GM12878 (cell line): Measurements from ENCODE around the gene NOTCH4. TPM values are rescaled to one million over a fixed set of nuclear protein-coding genes. Genes with fewer than 3 reads are reported as not detected.

Experiments used
- ATAC-seq: fragments of 200-7000 bp; cut with Tn5 transposase; 3 replicates; pipeline ENCODE4 v1.9.1; 2020; ENCODE audit warnings: mild to moderate bottlenecking, moderate library complexity
- BruUV-seq: library from RNA; stranded (reverse); fragments of 400-500 nt; replicated peaks from 2 replicates; lab custom pipeline; 2021; lab: Mats Ljungman, UMichigan
- CTCF ChIA-PET: fragments of 300-600 bp; sonication (Branson Sonifier 250); formaldehyde crosslinking; extraction: SDS; loops from one replicate; lab custom pipeline; 2021; ENCODE audit warnings: inconsistent platforms; lab: Yijun Ruan, JAX
- POLR2A ChIA-PET: fragments of 350-600 bp; formaldehyde crosslinking; extraction: SDS; loops from one replicate; lab custom pipeline; 2021; ENCODE audit warnings: inconsistent platforms; lab: Charles Lee
- RAD21 ChIA-PET: fragments of 300-600 bp; sonication (Branson Sonifier 250); formaldehyde crosslinking; loops from one replicate; lab custom pipeline; 2023; ENCODE audit warnings: antibody characterized with exemption; ENCODE audit not compliant: unreplicated experiment; lab: Charles Lee
- SMC1A ChIA-PET: fragments of 300-600 bp; sonication (Branson Sonifier 250); formaldehyde crosslinking; loops from one replicate; lab custom pipeline; 2023; ENCODE audit not compliant: unreplicated experiment, uncharacterized antibody; lab: Charles Lee
- DNase-seq: peaks from one replicate; pipeline ENCODE4 v3.0.0-alpha.2; 2011; ENCODE audit warnings: low read depth, low spot score
- FAIRE-seq: peaks from 3 replicates; lab custom pipeline; 2011; peaks lifted over from hg19 to GRCh38; lab: Jason Lieb, UNC
- H2AFZ ChIP-seq: 2 replicates; pipeline ENCODE4 v1.6.0; 2011; ENCODE audit warnings: low read depth, low read length, control low read depth; ENCODE audit not compliant: control insufficient read depth
- H3K27ac ChIP-seq: 2 replicates; pipeline ENCODE4 v1.5.1; 2011; ENCODE audit warnings: control low read depth; ENCODE audit not compliant: control insufficient read depth, insufficient read depth
- H3K27me3 ChIP-seq, 2 experiments: replicated peaks in 1 of 2; 2 replicates each; pipeline versions ENCODE4 v1.6.0 to v1.6.1; 2011; ENCODE audit warnings: low read length in 1 of 2; ENCODE audit not compliant: control insufficient read depth in 2 of 2, insufficient read depth in 2 of 2
- H3K36me3 ChIP-seq, 2 experiments: 2 replicates each; pipeline ENCODE4 v1.5.1; 2011; ENCODE audit warnings: low read length in 1 of 2; ENCODE audit not compliant: control insufficient read depth in 2 of 2, insufficient read depth in 2 of 2
- H3K4me1 ChIP-seq: 2 replicates; pipeline ENCODE4 v1.6.1; 2011; ENCODE audit warnings: mild to moderate bottlenecking, low read length, moderate library complexity, mixed read lengths; ENCODE audit not compliant: control insufficient read depth, insufficient read depth
- H3K4me2 ChIP-seq: 2 replicates; pipeline ENCODE4 v1.6.0; 2011; ENCODE audit warnings: control low read depth; ENCODE audit not compliant: control insufficient read depth, insufficient read depth
- H3K4me3 ChIP-seq: fragments of 200-600 bp; sonication (generic); 2 replicates; pipeline ENCODE4 v1.5.1; 2016
- H3K79me2 ChIP-seq: 2 replicates; pipeline ENCODE4 v1.6.0; 2011; ENCODE audit warnings: low read length; ENCODE audit not compliant: control insufficient read depth, insufficient read depth
- H3K9ac ChIP-seq: 2 replicates; pipeline ENCODE4 v1.8.0; 2011; ENCODE audit warnings: low read length, control low read depth, mixed read lengths; ENCODE audit not compliant: control insufficient read depth, insufficient read depth
- H3K9me3 ChIP-seq: replicated peaks from 3 replicates; pipeline ENCODE4 v1.5.1; 2011; ENCODE audit warnings: mild to moderate bottlenecking, low read length; ENCODE audit not compliant: control insufficient read depth, insufficient read depth
- H4K20me1 ChIP-seq: 2 replicates; pipeline ENCODE4 v1.6.0; 2011; ENCODE audit not compliant: control insufficient read depth, insufficient read depth
- JUNB ChIP-seq: IDR thresholded peaks from 2 replicates; pipeline ENCODE4 v1.6.1; 2016; ENCODE audit warnings: antibody characterized with exemption, mild to moderate bottlenecking
- LARP7 ChIP-seq: fragments of 450-650 bp; IDR thresholded peaks from 2 replicates; pipeline ENCODE4 v1.6.1; 2017; ENCODE audit warnings: mild to moderate bottlenecking
- MEF2A ChIP-seq: IDR thresholded peaks from 2 replicates; pipeline ENCODE4 v1.6.1; 2011; ENCODE audit warnings: low read depth, mild to moderate bottlenecking, low read length, moderate library complexity; ENCODE audit not compliant: insufficient read depth
- NBN ChIP-seq: fragments of 450-650 bp; IDR thresholded peaks from 2 replicates; pipeline ENCODE4 v1.6.1; 2016
- NFYB ChIP-seq: IDR thresholded peaks from 2 replicates; pipeline ENCODE4 v1.6.1; 2011; ENCODE audit warnings: low read depth, mild to moderate bottlenecking, low read length, improper control_type of control experiment, moderate library complexity; ENCODE audit not compliant: insufficient read depth
- PAX5 ChIP-seq: IDR thresholded peaks from 2 replicates; pipeline ENCODE4 v1.6.1; 2011; ENCODE audit warnings: low read depth, low read length, borderline replicate concordance
- PAX8 ChIP-seq: fragments of 450-650 bp; IDR thresholded peaks from 2 replicates; pipeline ENCODE4 v1.6.1; 2017; ENCODE audit warnings: mild to moderate bottlenecking, moderate library complexity
- PML ChIP-seq: IDR thresholded peaks from 2 replicates; pipeline ENCODE4 v1.6.1; 2012; ENCODE audit warnings: low read length, inconsistent platforms
- POLR2A ChIP-seq: IDR thresholded peaks from 2 replicates; pipeline ENCODE4 v1.6.1; 2011; ENCODE audit warnings: low read depth, mild to moderate bottlenecking, low read length
- RFX5 ChIP-seq: IDR thresholded peaks from 2 replicates; pipeline ENCODE4 v1.6.1; 2011; ENCODE audit warnings: low read depth, low read length, improper control_type of control experiment
- STAT1 ChIP-seq: fragments of 450-650 bp; conservative IDR thresholded peaks from 2 replicates; pipeline ENCODE4 v1.6.1; 2014; ENCODE audit warnings: antibody characterized with exemption, mild to moderate bottlenecking
- TCF3 ChIP-seq: IDR thresholded peaks from 2 replicates; pipeline ENCODE4 v1.6.1; 2012; ENCODE audit warnings: low read depth, mild to moderate bottlenecking, low read length, borderline replicate concordance; ENCODE audit not compliant: insufficient read depth
- whole genome bisulfite sequencing: methylation state at CpG from one replicate; pipeline ENCODE4 v1.1.6; 2016; ENCODE audit warnings: low lambda C conversion rate; ENCODE audit not compliant: insufficient replicate concordance, insufficient coverage; ENCODE audit errors: missing lambda C conversion rate; 5-methylcytosine and 5-hydroxymethylcytosine counted together
- in situ Hi-C: fragments of 300-500 bp; cut with MboI; formaldehyde crosslinking; loops from 9 replicates; pipeline ENCODE4 v1.14.3; 2018; ENCODE audit warnings: mixed read lengths
- intact Hi-C: fragments of 100-400 bp; cut with micrococcal nuclease; formaldehyde crosslinking; loops from one replicate; pipeline ENCODE4 v1.14.2; 2022; ENCODE audit not compliant: unreplicated experiment
- polyA plus RNA-seq, 11 experiments: library from polyadenylated mRNA; depleted of rRNA in 4 of 11; unstranded in 6 of 11; stranded (reverse) in 5 of 11; fragments of >200 nt; fragmentation: Nextera tagmentation in 4 of 11; fragmentation: Illumina TruSeq in 1 of 11; extraction: Ambion mirVana in 4 of 11; extraction: Trizol in 1 of 11; gene quantifications; 1 replicate in 1 of 11; 2 replicates in 10 of 11; pipeline versions ENCODE4 v1.2.1 to v1.2.3, GENCODE V29; 2011 to 2016; ENCODE audit warnings: inconsistent platforms in 2 of 11, missing spikeins in 2 of 11, low read depth in 1 of 11
- total RNA-seq, 4 experiments: library from RNA; depleted of rRNA in 3 of 4; stranded (reverse); fragments of >200 nt in 3 of 4; fragmentation: Illumina TruSeq in 1 of 4; extraction: Trizol in 1 of 4; gene quantifications; 2 replicates each; pipeline versions ENCODE4 v1.2.1 to v1.2.3, GENCODE V29; 2013 to 2021
- TF ChIP-seq, protein P1 (sequence below): fragments of 450-650 bp; formaldehyde crosslinking; IDR thresholded peaks from 2 replicates; pipeline ENCODE4 v1.4.0; 2020; ENCODE audit warnings: mild to moderate bottlenecking, moderate library complexity
- TF ChIP-seq, protein P2 (sequence below): IDR thresholded peaks from 2 replicates; pipeline ENCODE4 v1.6.1; 2012; ENCODE audit warnings: low read depth, low read length, improper control_type of control experiment
- TF ChIP-seq, protein P3 (sequence below): fragments of 450-650 bp; IDR thresholded peaks from 2 replicates; pipeline ENCODE4 v1.6.1; 2014; ENCODE audit warnings: mild to moderate bottlenecking
- TF ChIP-seq, protein P4 (sequence below): fragments of 450-650 bp; IDR thresholded peaks from 2 replicates; pipeline ENCODE4 v1.6.1; 2017; ENCODE audit warnings: mild to moderate bottlenecking, low read depth, inconsistent platforms; ENCODE audit not compliant: poor library complexity, severe bottlenecking

The NOTCH4 gene
- total and polyA plus RNA-seq, 10 of the 15 experiments (the other 5 are each of a cell fraction or from before 2014, with no cell fraction given) = 0.66 to 3.3 (median 1.4) TPM

DNA sequence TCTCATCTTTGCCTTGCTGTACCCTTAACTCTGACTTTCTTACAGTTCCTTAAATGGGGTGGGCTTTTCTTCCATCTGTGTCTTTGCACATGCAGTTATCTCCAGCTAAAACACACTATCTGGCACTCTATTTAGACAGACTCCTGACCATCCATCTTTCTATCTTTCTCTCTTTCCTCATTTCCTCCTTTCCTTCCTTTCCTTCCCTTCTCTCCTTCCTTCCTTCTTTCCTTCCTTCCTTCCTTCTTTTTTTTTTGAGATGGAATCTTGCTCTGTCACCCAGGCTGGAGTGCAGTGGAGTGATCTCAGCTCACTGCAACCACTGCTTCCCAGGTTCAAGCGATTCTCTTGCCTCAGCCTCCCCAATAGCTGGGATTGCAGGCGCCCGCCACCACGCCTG, 8.2 kb downstream of the NOTCH4 start:
- H2AFZ ChIP-seq = no peak overlapping the region
- H3K27ac ChIP-seq = no peak overlapping the region
- POLR2A ChIA-PET = no interaction called here
- WGBS = 77% methylated on average over 4 of the region's 4 CpGs
- H3K4me2 ChIP-seq = no peak overlapping the region
- TF ChIP-seq MEF2A (no peak), NBN (no peak), RFX5 (no peak), PAX5 (no peak), TCF3 (no peak), POLR2A (no peak), PAX8 (no peak), NFYB (no peak), PML (no peak), LARP7 (no peak), JUNB (no peak), STAT1 (no peak)
- TF ChIP-seq, protein P1, sequence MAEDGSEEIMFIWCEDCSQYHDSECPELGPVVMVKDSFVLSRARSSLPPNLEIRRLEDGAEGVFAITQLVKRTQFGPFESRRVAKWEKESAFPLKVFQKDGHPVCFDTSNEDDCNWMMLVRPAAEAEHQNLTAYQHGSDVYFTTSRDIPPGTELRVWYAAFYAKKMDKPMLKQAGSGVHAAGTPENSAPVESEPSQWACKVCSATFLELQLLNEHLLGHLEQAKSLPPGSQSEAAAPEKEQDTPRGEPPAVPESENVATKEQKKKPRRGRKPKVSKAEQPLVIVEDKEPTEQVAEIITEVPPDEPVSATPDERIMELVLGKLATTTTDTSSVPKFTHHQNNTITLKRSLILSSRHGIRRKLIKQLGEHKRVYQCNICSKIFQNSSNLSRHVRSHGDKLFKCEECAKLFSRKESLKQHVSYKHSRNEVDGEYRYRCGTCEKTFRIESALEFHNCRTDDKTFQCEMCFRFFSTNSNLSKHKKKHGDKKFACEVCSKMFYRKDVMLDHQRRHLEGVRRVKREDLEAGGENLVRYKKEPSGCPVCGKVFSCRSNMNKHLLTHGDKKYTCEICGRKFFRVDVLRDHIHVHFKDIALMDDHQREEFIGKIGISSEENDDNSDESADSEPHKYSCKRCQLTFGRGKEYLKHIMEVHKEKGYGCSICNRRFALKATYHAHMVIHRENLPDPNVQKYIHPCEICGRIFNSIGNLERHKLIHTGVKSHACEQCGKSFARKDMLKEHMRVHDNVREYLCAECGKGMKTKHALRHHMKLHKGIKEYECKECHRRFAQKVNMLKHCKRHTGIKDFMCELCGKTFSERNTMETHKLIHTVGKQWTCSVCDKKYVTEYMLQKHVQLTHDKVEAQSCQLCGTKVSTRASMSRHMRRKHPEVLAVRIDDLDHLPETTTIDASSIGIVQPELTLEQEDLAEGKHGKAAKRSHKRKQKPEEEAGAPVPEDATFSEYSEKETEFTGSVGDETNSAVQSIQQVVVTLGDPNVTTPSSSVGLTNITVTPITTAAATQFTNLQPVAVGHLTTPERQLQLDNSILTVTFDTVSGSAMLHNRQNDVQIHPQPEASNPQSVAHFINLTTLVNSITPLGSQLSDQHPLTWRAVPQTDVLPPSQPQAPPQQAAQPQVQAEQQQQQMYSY (CRISPR knock-in tag) = no peak
- TF ChIP-seq, protein P2, sequence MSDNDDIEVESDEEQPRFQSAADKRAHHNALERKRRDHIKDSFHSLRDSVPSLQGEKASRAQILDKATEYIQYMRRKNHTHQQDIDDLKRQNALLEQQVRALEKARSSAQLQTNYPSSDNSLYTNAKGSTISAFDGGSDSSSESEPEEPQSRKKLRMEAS = no peak
- TF ChIP-seq, protein P3, sequence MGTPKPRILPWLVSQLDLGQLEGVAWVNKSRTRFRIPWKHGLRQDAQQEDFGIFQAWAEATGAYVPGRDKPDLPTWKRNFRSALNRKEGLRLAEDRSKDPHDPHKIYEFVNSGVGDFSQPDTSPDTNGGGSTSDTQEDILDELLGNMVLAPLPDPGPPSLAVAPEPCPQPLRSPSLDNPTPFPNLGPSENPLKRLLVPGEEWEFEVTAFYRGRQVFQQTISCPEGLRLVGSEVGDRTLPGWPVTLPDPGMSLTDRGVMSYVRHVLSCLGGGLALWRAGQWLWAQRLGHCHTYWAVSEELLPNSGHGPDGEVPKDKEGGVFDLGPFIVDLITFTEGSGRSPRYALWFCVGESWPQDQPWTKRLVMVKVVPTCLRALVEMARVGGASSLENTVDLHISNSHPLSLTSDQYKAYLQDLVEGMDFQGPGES = no peak
- TF ChIP-seq, protein P4, sequence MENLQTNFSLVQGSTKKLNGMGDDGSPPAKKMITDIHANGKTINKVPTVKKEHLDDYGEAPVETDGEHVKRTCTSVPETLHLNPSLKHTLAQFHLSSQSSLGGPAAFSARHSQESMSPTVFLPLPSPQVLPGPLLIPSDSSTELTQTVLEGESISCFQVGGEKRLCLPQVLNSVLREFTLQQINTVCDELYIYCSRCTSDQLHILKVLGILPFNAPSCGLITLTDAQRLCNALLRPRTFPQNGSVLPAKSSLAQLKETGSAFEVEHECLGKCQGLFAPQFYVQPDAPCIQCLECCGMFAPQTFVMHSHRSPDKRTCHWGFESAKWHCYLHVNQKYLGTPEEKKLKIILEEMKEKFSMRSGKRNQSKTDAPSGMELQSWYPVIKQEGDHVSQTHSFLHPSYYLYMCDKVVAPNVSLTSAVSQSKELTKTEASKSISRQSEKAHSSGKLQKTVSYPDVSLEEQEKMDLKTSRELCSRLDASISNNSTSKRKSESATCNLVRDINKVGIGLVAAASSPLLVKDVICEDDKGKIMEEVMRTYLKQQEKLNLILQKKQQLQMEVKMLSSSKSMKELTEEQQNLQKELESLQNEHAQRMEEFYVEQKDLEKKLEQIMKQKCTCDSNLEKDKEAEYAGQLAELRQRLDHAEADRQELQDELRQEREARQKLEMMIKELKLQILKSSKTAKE = no peak
- H3K9ac ChIP-seq = no peak overlapping the region
- intact Hi-C loops = no loop called here
- no peaks in the 10 kb centered on the region for H3K36me3 ChIP-seq
- ATAC-seq = no peak
- H3K9me3 ChIP-seq = no peaks in the 10 kb centered on the region
- H4K20me1 ChIP-seq = no peaks in the 10 kb centered on the region
- SMC1A ChIA-PET = interaction anchor here (0.8 kb wide), 1 partner anchor 11 kb away, joined by 3 read pairs; no protein-coding TSS in a partner anchor
- in situ Hi-C loops = no loop called here
- RAD21 ChIA-PET = no interaction called here
- no peak for DNase-seq
- H3K27me3 ChIP-seq = peaks cover 3 to 4% of the 10 kb centered on the region in 2 experiments; a peak in 3 of 4 replicates
- H3K4me3 ChIP-seq = no peak overlapping the region
- H3K4me1 ChIP-seq = no peaks in the 10 kb centered on the region
- FAIRE-seq = no peak
- CTCF ChIA-PET = interaction anchor here (0.6 kb wide), 1 partner anchor 53 kb away, joined by 4 read pairs; no protein-coding TSS in a partner anchor
- BruUV-seq = no TSS peak
- no peaks in the 10 kb centered on the region for H3K79me2 ChIP-seq
